Effector CD4-positive, alpha-beta T cell (primary cell): Measurements from ENCODE around the gene ACBD3.
"Not testable (repeated sequence)": the region's sequence is repeated elsewhere in the genome, so short reads cannot be mapped to it uniquely, and the experiment has no call there.

Experiments used
- DNase-seq: peaks from one replicate; pipeline ENCODE4 v3.0.0-alpha.2; 2020
- total RNA-seq: gene quantifications from one replicate; lab custom pipeline; 2026; lab: John Stamatoyannopoulos, UW

Gene ACBD3
- 73.4 reads per million, percentile 76 among the genes with 10 or more reads in this experiment for total RNA-seq

DNA sequence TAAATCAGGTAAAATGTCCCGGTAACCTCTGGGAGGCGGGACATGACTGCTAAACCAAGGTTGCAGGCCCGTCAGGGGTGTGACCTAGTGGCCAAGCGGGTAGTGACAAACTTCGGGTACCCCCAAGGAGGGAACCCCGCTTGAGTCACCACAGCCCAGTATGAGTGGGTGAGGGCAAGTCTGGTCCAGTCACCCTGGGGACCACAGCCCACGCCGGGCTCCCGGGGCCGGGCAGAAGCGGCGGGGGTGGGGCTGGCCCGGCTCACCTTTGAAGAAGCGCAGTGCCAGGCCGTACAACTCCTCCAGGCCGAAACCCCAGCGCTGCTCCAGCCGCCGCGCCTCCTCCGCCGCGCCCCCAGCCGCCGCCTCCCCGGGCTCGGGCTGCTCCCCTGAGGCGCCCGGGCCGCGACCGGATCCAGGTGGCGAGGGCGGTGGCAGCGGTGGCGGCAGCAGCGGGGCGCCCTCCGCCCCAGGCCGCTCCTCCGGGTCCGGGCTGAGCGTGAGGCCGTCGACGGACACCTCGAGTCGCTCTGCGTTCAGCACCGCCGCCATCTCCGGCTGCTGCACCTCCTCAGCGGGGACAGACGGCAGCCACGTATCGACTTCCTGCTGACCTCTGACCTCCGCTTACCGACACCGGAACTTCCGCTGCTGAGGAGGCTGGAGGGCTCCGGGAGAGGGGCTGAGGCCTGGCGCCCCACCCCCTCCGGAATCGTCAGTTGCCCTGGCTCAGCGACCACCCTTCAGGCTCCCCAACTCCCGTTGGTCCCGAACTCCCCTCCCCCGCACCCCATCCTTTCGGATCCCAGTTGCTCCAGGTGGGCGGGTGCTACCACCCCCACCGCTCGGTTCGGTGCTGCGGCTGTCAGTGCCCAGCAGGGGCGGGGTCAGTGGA lies at the start of gene ACBD3:
ACBD3 (minus strand) TSS at position 618 of the 895 bp plus-strand sequence; CDS start at position 552, 66 bp downstream.
- DNase-seq: peak; percentile 81

DNA sequence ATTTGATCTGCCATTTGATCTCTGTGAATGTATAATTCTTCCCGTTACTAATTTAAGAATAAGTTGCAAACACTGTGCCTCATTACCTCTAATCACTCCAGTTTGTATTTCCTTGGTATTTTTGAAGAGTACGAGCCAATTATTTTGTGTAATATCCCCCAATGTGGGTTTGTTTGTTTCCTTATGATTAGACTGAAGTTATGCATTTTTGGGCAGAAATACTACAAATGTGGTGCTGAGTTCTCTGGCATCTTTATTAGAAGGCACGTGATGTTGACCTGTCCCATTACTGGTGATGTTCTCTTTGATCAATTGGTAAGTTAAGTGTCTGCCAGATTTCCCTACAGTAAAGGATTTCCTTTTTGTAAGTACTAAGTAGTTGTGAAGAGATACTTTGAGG lies 47.3 kb upstream of the ACBD3 start:
- no peak for DNase-seq

DNA sequence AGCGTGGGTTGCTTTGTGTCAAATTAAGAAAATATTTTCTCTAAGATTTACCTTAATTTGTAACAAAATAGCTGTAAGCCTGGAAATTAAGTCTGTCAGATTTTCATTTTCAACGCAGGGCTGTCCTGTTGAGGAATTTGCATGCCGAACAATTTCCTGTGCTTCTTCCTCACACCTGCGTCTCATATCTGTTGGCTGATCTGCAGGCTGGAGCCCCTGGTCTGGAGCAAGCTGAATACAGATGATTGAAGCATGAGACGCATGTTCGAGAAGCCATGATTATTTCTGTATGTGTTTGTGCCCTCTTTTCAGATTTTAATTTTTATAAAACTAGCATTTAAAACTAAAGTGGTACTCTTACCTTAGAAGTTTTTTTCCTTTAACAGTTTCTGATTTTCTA lies 46.8 kb upstream of the ACBD3 start:
- no peak for DNase-seq

DNA sequence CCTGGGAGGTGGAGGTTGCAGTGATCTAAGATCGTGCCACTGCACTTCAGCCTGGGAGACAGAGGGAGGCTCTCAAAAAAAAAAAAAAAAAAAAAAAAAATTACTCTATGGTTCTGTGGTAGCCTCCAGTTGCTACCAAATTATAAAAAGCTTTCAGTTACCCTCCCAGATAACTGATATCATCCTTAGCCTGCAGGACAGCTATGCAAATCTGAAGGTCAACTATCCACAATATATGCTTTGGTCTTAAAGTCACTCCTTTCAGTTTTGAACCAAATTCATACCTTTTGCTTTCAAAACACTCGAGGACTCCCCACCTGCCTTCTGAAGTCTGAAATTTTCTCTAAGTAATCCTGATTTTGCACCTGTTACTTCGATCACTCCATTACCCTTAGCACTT lies 40.1 kb upstream of the ACBD3 start:
- no peak for DNase-seq

DNA sequence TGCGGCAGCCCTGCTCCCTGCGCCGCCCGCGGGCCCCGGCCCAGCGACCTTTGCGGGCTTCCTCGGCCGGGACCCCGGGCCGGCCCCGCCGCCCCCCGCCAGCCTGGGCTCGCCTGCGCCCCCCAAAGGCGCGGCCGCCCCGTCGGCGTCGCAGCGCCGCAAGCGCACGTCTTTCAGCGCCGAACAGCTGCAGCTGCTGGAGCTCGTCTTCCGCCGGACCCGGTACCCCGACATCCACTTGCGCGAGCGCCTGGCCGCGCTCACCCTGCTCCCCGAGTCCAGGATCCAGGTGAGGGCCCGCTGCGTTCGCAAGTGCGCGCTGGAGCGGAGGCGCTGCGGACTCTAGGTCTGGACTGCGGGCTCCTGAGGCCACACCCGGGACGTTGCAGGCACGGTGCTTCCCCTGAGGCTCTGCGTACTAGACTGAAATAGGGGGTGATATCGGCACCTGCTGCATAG lies 37.3 kb upstream of the ACBD3 start:
- no peak for DNase-seq

DNA sequence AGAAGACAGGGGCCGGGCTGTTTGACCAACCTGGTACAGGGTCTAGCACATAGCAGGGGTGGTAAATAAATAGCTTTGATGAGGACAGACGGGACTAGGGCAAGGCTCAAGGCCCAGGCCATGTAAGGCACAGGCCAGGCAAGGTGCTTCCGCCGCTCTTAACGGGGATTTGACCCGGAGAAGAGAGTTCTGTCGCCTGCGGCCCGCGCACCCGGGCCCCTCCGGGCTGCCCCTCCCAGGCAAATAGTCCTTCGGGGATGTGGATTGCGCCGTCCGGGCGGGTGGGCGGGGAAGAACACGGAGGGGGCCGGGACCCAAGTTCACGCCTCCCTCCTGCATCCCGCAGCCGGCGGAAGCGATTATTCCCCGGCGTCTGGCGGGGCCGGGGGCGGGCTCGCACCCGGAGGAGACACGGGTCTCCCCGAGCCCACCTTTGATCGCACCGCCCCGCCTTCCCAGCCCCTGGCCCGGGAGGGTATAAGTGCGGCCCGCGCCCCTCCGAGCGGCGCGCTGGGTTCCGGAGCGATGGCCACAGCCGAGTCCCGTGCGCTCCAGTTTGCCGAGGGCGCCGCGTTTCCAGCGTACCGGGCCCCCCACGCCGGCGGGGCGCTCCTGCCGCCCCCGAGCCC lies 36.7 kb upstream of the ACBD3 start, which contains the start of gene MIXL1:
MIXL1 (plus strand) TSS at position 508 of the 629 bp plus-strand sequence; CDS start at position 526, 18 bp downstream.
- no peak for DNase-seq

DNA sequence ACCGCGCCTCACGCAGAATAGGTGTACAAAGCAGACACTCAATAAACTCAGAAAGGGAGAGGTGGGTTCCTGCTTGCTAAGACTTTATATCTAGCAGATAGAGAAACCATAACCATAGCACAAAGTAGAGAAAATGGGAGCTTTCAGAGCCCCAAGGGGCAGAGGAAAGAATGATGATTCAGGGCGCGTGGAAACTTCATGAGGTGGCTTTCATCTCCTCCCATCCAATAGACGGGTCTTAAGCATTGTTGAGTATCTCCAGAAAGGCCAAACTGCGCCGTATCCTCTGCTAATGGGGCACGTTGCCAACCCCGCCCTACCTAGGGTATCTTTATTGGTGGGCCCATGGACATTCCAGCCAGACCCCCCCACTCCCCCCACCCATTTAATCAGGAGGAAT lies 36.1 kb upstream of the ACBD3 start:
- DNase-seq: no peak

DNA sequence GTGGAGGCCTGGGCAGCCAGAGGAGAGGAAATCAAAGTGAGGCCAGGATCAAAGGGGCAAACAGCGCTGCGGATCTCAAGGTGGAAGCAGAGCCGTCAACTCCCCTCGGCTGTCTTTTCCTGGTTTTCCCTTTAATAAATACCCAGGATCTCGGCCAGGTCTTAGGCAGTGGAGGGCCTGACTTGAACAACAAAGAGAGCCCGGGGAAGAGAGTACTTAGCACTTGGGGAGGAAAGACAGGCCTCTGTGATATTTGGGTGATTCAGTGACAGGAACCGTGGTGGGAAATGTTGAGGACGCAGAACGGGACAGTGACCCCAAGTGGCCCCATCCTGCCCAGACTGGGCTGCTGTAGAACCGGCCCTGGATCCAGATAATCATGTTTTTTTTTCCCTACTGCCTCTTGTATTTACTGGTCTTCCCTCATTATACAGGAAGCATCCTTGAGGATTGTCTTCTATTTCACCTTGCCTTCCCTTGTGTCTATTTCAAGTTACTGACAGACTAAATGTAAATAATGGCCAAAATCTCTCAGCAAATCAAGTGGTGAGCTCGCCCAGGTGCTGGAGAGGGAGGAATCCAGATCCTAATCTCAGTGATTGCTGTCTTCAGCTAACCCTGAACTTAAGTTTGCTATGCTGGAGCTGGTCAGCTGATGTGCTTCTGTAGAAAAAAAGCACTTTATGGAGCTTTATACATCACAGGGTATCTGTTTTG lies 34.1 kb upstream of the ACBD3 start:
- DNase-seq: no peak

DNA sequence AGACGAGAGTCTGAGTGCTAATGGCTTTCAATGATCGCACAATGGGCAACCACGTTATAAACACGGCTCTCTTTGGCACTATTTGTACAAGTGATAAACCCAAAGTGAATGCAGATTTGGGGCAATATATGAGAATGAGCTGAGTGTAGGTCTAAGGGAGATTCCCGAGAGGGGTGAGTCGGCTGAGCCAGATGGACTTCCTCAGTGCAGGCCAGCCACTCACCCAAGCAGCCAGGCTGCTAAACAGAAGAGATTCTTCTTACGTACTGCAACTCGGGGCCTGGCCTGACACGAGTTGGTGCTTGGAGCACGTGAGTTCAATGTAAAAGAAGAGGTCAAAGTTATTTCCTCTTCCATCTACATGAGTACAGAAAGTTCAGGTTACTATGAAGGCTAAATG lies 30.7 kb upstream of the ACBD3 start:
- DNase-seq: no peak

DNA sequence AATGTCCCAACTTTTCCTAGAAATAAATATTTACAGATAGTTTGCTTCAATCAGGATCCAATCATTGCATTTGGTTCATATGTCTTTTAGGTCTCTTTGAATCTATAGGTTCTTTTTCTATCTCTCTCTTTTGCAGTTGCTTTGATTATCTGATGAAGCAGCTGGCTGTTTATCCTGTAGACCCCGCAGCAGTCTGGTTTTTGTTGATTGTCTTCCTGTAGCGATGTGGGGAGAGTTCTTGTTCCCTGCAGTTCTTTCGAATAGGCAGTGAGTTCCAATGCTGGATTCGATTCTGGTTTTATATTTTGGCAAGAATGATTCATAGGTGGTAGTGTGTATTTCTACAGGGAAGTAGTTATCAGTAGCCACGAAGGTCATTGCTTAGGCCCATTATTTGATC lies 29.5 kb upstream of the ACBD3 start:
- DNase-seq: no peak

DNA sequence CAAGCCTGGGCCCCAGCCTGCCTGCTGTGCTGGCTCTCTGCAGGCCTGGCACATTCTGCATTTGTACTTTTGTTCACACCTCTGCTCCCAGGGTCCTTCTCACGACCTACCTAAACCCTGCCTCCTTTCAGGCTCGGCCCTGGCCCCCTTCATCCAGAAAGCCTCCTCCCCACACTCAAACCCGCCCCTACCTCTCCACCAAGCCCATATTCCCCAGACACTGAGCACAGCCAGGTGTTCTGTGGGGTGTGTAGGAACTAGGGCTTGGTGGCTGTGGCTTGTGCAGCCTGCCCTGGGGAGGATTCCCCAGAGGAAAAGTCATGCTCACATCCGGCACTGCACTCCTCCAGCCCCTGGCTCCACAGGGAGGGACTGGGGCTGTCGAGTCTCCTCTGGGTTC lies 28.7 kb upstream of the ACBD3 start:
- DNase-seq: no peak

DNA sequence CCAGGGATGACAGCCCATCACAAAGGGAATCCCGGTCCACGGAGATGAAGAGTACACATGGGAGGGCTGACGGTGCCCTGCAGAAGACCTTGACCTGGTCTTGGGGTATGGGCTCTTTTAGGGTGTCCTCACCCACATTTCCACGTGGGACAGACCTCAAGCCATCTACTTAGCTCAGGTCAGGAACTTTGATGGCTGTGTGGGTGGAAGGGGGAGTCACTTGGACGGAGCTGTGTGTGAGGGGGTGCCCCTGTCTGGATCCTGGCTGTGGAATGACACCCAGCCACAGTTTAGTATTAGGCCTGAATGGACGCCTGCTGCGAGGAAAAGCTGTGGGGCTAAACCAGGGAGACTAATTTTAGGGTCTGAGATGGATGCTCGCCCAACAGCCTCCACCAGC lies 26.0 kb upstream of the ACBD3 start:
- DNase-seq: no peak

DNA sequence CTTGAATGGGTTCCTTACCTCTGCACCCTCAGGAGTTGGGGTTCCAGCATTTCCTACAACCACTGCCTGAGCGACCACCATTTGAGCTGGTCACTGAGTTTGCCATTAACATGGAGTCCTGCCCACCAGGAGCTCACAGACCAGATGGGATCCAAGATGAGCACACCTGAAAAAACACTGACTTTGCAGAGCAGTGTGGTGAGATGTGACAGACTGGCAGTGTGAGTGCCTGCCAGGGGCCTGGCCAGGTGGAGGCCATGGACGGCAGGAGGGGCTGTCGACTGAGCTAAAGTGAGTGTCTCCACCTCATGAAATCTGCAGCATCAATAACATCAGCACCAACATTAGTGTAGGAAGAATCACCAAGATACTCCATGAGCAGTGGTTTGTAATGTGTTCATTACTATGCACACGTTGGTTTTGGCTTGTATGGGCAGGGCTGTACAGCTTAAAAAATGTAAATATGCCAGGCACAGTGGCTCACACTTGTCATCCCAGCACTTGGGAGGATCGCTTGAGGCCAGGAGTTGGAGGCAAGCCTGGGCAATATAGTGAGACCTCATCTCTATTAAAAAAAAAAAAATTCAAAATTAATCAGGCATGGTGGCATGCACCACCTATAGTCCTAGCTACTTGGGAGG lies 24.8 kb upstream of the ACBD3 start:
- no peak for DNase-seq

DNA sequence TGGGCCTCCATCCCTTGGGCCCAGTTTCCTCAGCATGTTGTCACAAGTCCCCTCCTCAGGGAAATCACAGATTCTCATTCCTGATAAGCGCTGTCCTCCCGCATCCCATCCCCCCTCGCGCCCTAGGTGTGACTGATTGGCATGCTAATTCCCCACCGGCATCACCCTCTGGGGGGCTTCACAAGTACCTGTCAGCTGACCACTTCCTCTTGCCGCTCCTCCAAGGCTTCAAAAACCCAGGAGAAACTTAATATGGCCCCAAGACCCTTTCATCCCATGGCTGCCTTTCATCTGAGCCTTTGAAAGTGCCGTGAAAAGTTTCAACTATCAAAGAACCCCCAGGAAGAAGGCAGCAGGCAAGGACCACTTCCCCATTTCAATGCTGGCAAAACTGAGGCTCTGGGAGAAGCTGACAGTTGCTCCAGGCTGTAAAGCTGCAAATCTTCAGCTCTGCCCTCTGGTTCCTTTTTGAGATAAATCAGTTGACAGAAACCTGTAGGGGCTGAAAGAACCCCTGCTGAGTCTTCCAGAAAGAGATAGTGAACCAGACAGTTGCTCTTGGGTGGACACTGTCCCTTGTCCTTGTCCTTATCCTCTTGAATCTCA lies 24.1 kb upstream of the ACBD3 start:
- DNase-seq: no peak

DNA sequence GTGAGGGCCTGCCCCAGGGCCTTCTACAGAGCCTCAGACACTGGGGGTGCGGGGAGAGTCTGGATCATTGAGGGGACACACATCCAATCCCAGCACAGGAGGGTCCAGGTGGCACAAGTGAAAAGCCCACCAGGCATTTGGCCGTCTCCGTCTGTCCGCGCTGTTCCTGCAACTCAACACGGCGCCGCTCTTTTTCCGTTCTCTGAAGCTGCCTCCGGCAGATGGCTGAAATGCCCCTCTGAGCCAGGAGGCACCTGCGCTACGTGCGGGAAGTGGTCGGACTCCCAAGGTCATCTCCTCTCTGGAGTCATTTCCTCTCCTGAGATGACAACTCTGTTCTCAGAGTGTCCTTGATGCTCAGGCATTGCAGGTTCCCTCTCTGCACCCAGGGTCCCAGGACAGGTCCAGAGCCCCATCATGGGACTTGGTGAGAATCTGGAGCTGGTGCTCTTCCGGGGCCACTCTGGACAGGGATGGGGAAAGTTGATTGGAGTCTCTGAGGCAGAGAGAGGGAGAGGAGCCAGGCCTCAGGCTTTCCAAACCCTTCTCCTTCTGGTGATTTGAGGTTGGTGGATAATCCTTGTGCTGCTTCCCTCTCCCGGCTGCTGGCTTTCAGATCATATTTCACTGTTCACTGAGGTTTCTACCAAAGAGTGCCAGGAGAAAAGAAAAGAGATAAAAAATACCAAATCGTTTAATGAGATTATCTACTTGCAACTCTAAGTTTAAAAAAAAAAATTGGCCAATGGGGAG lies 22.9 kb upstream of the ACBD3 start:
- no peak for DNase-seq

DNA sequence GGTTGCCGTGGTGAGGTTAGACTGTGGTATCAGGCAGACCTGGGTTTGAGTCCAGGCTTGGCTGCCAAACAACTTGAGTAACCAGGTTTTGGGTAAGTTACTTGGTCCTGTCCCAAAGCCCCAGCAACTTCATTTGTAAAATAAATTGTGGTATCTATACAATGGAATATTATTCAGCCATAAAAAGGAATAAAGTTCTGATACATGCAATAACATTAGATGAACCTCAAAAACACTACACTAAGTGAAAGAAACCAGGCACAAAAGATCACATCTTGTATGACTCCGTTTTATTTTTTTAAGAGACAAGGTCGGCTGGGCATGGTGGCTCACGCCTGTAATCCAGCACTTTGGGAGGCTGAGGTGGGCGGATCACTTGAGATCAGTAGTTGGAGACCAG lies 20.5 kb upstream of the ACBD3 start:
- DNase-seq: no peak

DNA sequence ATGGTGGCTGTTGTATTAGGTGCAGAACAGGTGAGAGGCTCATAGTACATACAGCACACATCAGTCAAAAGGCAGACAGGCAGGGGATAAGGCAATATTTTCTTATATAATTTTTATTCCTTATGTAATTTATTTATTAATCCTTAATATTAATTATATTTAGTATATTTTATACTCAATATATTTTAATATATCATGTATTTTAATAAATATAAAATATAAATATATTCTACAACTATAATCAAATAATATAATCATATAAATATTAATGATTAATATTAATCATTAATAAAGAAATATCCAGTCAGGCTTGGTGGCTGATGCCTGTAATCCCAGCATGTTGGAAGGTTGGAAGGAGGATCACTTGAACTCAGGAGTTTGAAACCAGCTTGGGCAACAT lies 17.7 kb upstream of the ACBD3 start:
- no peak for DNase-seq

DNA sequence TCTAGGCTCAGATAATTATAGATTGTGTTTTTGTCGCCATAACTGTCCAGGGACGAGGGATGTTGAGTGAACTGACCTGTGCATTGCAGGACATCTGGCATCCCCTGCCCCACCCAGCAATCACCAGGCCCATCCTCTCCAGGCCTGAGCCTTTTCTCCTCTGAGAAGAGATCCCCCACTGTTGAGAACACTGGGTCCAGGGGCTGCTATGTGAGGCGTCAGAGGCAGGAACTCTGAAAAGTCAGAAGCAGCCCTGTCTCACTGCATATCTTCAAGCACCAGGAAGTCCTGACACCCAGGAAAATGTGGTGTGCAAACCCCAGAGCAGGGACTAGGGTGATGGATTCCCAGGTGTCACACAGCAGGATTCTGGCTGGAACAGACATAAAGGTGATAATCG lies 17.1 kb upstream of the ACBD3 start:
- DNase-seq: no peak

DNA sequence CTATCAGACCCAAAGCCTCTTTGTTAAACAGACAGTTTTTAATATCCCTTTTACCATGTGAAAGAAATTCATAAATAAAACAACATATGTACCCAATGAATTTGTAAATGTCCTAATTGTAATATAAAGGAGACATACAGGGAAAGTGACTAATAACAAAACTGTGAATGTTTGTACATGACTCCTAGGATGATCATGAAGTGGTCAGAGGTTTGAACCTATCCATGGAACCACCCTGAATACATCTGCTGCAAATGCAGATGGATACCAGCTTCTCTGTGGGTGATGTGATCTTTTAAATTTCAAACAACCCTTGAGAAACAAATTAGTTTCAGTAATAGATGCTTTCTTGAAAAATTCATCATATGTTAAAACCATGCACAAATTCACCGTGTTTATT lies 16.7 kb upstream of the ACBD3 start:
- no peak for DNase-seq

DNA sequence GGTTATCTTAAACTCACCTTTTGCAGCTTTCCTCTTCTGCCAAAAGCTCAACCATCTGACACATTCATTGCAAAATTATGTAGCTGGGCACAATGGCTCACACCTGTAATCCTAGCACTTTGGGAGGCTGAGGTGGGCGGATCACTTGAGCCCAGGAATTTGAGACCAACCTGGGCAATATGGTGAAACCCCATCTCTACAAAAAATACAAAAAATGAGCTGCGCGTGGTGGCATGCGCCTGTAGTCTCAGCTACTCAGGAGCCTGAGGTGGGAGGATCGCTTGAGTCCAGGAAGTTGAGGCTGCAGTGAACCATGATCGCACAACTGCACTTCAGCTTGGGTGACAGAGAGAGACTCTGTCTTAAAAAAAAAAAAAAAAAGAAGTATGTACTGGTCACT lies 16.1 kb upstream of the ACBD3 start:
- not testable (repeated sequence) for DNase-seq

DNA sequence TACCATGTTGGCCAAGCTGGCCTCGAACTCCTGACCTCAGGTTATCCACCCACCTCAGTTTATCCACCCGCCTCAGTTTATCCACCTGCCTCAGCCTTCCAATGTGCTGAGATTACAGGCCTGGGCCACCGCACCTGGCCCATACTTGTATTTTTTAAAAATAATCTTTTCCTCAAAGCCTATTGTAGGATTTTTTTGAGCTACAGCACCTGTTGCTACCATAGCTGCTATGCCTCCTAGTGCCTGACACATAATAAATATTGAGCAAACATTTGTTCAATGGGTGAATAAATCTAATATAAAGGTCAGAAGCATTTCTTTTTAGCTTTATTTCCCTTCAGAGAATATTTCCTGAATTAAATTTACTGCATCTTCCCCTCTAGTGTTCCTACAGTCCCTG lies 15.7 kb upstream of the ACBD3 start:
- DNase-seq: no peak
